Smooth muscle cell (in vitro differentiated cells): ENCODE results near the gene TTYH2. TPM values are rescaled to one million over a fixed set of nuclear protein-coding genes. Genes with fewer than 3 reads are reported as not detected.

ENCODE experiments used
- DNase-seq: peaks from one replicate; lab custom pipeline; 2025; ENCODE audit not compliant: unreplicated experiment; lab: John Stamatoyannopoulos, UW
- H2AFZ ChIP-seq: fragments of 200-600 bp; sonication (generic); 2 replicates; pipeline ENCODE4 v1.6.0; 2016; ENCODE audit warnings: antibody characterized with exemption, low read depth, mild to moderate bottlenecking
- H3F3A ChIP-seq: fragments of 200-600 bp; sonication (generic); 2 replicates; pipeline ENCODE4 v1.6.0; 2017; ENCODE audit warnings: antibody characterized with exemption, low read depth
- H3K27ac ChIP-seq: fragments of 200-600 bp; sonication (generic); 2 replicates; pipeline ENCODE4 v1.5.1; 2016; ENCODE audit warnings: low read depth, mild to moderate bottlenecking
- H3K27me3 ChIP-seq: fragments of 200-600 bp; sonication (generic); 2 replicates; pipeline ENCODE4 v1.6.1; 2016; ENCODE audit warnings: low read depth, mild to moderate bottlenecking
- H3K36me3 ChIP-seq: fragments of 200-600 bp; sonication (generic); 2 replicates; pipeline ENCODE4 v1.5.1; 2016; ENCODE audit warnings: low read depth
- H3K4me1 ChIP-seq: fragments of 200-600 bp; sonication (generic); 2 replicates; pipeline ENCODE4 v1.5.1; 2016; ENCODE audit warnings: low read depth
- H3K4me2 ChIP-seq: fragments of 200-600 bp; sonication (generic); 2 replicates; pipeline ENCODE4 v1.6.0; 2016; ENCODE audit warnings: mild to moderate bottlenecking
- H3K4me3 ChIP-seq: fragments of 200-600 bp; sonication (generic); 2 replicates; pipeline ENCODE4 v1.5.1; 2016; ENCODE audit warnings: mild to moderate bottlenecking
- H3K79me2 ChIP-seq: fragments of 200-600 bp; sonication (generic); 2 replicates; pipeline ENCODE4 v1.6.0; 2016; ENCODE audit warnings: low read depth, mild to moderate bottlenecking
- H3K9ac ChIP-seq: fragments of 200-600 bp; sonication (generic); 2 replicates; pipeline ENCODE4 v1.6.0; 2016; ENCODE audit warnings: low read depth
- H3K9me3 ChIP-seq: fragments of 200-600 bp; sonication (generic); replicated peaks from 2 replicates; pipeline ENCODE4 v1.5.1; 2016; ENCODE audit warnings: low read depth
- H4K20me1 ChIP-seq: fragments of 200-600 bp; sonication (generic); 2 replicates; pipeline ENCODE4 v1.6.0; 2016; ENCODE audit warnings: low read depth
- CTCF ChIP-seq: fragments of 200-600 bp; sonication (generic); IDR thresholded peaks from 2 replicates; pipeline ENCODE4 v1.5.1; 2017; ENCODE audit warnings: borderline replicate concordance, mild to moderate bottlenecking, antibody characterized with exemption; ENCODE audit not compliant: insufficient read depth, poor library complexity, severe bottlenecking
- WGBS: methylation state at CpG from one replicate; pipeline ENCODE4 v1.1.7; 2016; ENCODE audit warnings: low lambda C conversion rate; 5-methylcytosine and 5-hydroxymethylcytosine counted together
- polyA plus RNA-seq: library from polyadenylated mRNA; unstranded; fragments of >200 nt; fragmentation: Nextera tagmentation; extraction: Ambion mirVana; gene quantifications from 2 replicates; pipeline ENCODE4 v1.2.1, GENCODE V29; 2016
- total RNA-seq: library from RNA; depleted of rRNA; stranded (reverse); fragments of >200 nt; gene quantifications from 2 replicates; pipeline ENCODE4 v1.2.3, GENCODE V29; 2014

TTYH2 gene
- total and polyA plus RNA-seq, 2 experiments from 2014 or later: 1.6 to 1.9 TPM

GRCh38 chr17:74271281-74271680 is 57.9 kb downstream of the TTYH2 start:
- H3K4me3 ChIP-seq: no peak overlapping the region
- H3K27ac ChIP-seq: no peak overlapping the region
- H3K9me3 ChIP-seq: no peaks in the 10 kb centered on the region
- H3K9ac ChIP-seq: no peak overlapping the region
- H3K27me3 ChIP-seq: peaks cover 31% of the 10 kb centered on the region
- peaks cover 10% of the 10 kb centered on the region for H3K4me1 ChIP-seq
- H3K36me3 ChIP-seq: no peaks in the 10 kb centered on the region
- H3K79me2 ChIP-seq: no peaks in the 10 kb centered on the region
- H2AFZ ChIP-seq: no peak overlapping the region
- no peaks in the 10 kb centered on the region for H4K20me1 ChIP-seq
- 83% methylated on average over 3 of the region's 3 CpGs for WGBS
- H3K4me2 ChIP-seq: no peak overlapping the region
- H3F3A ChIP-seq: no peaks in the 10 kb centered on the region
- no peak for TF ChIP-seq CTCF
- DNase-seq: no peak

DNA sequence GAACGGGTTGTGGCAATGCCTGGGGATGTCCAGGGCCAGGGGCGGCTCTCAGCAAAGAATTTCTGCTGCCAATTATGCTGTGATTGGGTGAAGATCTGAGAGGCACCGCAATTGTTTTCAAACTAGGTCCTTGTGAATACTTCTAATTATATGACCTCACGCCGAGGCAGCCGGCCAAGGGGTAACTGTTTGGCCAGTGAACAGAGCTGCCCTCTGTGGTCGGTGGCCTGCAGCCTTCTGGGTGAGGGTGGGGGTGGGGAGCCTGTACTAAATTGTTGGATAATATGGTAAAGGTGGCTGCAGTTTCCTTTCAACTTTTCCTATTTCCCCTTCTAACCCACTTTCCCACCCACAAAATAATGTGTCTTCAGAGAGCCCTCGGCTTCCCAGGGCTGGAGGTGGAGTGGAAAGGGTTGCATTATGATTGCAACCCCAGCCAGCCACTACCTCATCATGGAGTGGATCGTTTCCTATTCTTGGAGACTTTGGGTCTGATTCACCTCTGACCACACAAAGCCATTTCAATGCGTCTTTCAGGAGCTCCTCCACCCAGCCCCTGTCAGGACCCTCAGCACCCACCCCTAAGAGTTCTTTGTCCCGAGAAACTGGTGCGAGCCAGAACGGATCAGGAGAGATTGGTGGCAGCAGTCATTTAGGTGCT is 58.7 kb downstream of the TTYH2 start:
- H3F3A ChIP-seq: no peaks in the 10 kb centered on the region
- no peak overlapping the region for H2AFZ ChIP-seq
- peaks cover 17% of the 10 kb centered on the region for H3K4me1 ChIP-seq
- no peaks in the 10 kb centered on the region for H3K79me2 ChIP-seq
- DNase-seq: no peak
- H3K4me3 ChIP-seq: no peak overlapping the region
- no peak overlapping the region for H3K27ac ChIP-seq
- 85% methylated on average over 13 of the region's 13 CpGs for WGBS
- H3K27me3 ChIP-seq: peaks cover 31% of the 10 kb centered on the region
- H3K9me3 ChIP-seq: no peaks in the 10 kb centered on the region
- no peaks in the 10 kb centered on the region for H4K20me1 ChIP-seq
- H3K9ac ChIP-seq: no peak overlapping the region
- TF ChIP-seq CTCF: no peak
- H3K36me3 ChIP-seq: no peaks in the 10 kb centered on the region
- no peak overlapping the region for H3K4me2 ChIP-seq

DNA sequence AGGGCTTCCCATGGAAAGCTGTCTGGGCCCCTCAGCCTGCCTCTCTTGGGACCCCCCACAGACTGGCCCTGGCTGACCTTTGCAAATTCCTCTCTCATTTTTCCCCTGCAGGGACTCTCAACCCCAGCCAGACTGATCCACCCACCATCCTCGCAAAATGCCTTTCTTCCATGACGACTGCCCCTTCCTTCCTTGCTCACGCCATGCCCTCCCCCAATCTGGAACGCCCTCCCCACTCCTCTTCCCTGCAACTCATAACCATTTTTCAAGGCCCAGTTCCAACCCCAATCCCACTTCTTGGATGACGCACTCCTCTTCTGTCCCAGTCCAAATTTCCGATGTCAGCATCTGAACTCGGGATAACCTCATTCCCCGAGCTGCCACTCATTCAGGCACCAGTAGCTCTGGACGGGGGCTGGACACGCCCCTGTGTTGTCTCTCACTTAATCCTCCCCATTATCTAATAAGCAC is 59.4 kb downstream of the TTYH2 start:
- Histone ChIP-seq H2AFZ (no peak overlapping the region), H3K4me3 (no peak overlapping the region), H3K4me1 (peaks cover 18% of the 10 kb centered on the region), H3K9me3 (no peaks in the 10 kb centered on the region), H3F3A (no peaks in the 10 kb centered on the region), H4K20me1 (no peaks in the 10 kb centered on the region), H3K4me2 (no peak overlapping the region), H3K79me2 (no peaks in the 10 kb centered on the region), H3K27me3 (peaks cover 31% of the 10 kb centered on the region), H3K9ac (no peak overlapping the region), H3K36me3 (no peaks in the 10 kb centered on the region), H3K27ac (no peak overlapping the region)
- 74% methylated on average over 10 of the region's 10 CpGs for WGBS
- no peak for TF ChIP-seq CTCF
- no peak for DNase-seq
